Dermis microvascular lymphatic vessel endothelial cell (primary cell): ENCODE data around the gene SLC16A9. TPM values are rescaled to one million over a fixed set of nuclear protein-coding genes. Genes with fewer than 3 reads are reported as not detected.
"Not testable (repeated sequence)": the region's sequence is repeated elsewhere in the genome, so short reads cannot be mapped to it uniquely, and the experiment has no call there.

Experiments used
- DNase-seq, 2 donors: peaks; one replicate each; pipeline versions ENCODE4 v3.0.0 to v3.0.0-alpha.2; 2010; ENCODE audit warnings: low read depth in 2 of 2
- total RNA-seq: library from RNA; depleted of rRNA; stranded (reverse); fragments of >200 nt; gene quantifications from 2 replicates; pipeline ENCODE4 v1.2.1, GENCODE V29; 2014

The SLC16A9 gene
- total RNA-seq, 1 donor from 2014 or later = 0.26 TPM

GRCh38 chr10:59677253-59677831 is 32.3 kb downstream of the SLC16A9 start:
- no peak for DNase-seq

GRCh38 chr10:59675812-59676211 is 33.8 kb downstream of the SLC16A9 start:
- DNase-seq = peak; percentile 2 to 12

- no peak for DNase-seq
Measured at GRCh38 chr10:59674215-59674836, 35.3 kb downstream of the SLC16A9 start.

- DNase-seq = no peak
Measured at GRCh38 chr10:59672150-59672875, 37.3 kb downstream of the SLC16A9 start.

- DNase-seq = no peak
Measured at GRCh38 chr10:59670269-59670668, 39.4 kb downstream of the SLC16A9 start.

GRCh38 chr10:59668096-59668495 is 41.6 kb downstream of the SLC16A9 start:
- no peak for DNase-seq

- DNase-seq = no peak
Measured at GRCh38 chr10:59666310-59666709, 43.3 kb downstream of the SLC16A9 start.

GRCh38 chr10:59663213-59663612 is 46.4 kb downstream of the SLC16A9 start:
- DNase-seq = not testable (repeated sequence)

GRCh38 chr10:59657724-59658123 is 51.9 kb downstream of the SLC16A9 start:
- DNase-seq = no peak

GRCh38 chr10:59655309-59655708 is 54.3 kb downstream of the SLC16A9 start:
- peak in 1 of 2 donors; percentile 5 for DNase-seq

- DNase-seq = peak in 1 of 2 donors; percentile 1
Measured at GRCh38 chr10:59654007-59654406, 55.6 kb downstream of the SLC16A9 start.

- no peak for DNase-seq
Measured at GRCh38 chr10:59651902-59652301, 57.7 kb downstream of the SLC16A9 start.

GRCh38 chr10:59649606-59650346 is 59.9 kb downstream of the SLC16A9 start:
- no peak for DNase-seq

GRCh38 chr10:59648711-59649201 is 60.9 kb downstream of the SLC16A9 start:
- DNase-seq = no peak

- no peak for DNase-seq
Measured at GRCh38 chr10:59644841-59645240, 64.8 kb downstream of the SLC16A9 start.

GRCh38 chr10:59641688-59642087 is 68.0 kb downstream of the SLC16A9 start:
- DNase-seq = not testable (repeated sequence)

- no peak for DNase-seq
Measured at GRCh38 chr10:59635502-59636290, 74.0 kb downstream of the SLC16A9 start.

- DNase-seq = no peak
Measured at GRCh38 chr10:59634102-59634501, 75.5 kb downstream of the SLC16A9 start.

GRCh38 chr10:59633063-59633462 is 76.6 kb downstream of the SLC16A9 start:
- DNase-seq = no peak

GRCh38 chr10:59631882-59632807 is 77.5 kb downstream of the SLC16A9 start:
- no peak for DNase-seq
